Stimulated activated naive CD4-positive, alpha-beta T cell (primary cell): ENCODE measurements around the gene NDUFV1.
"Not testable (repeated sequence)": the region's sequence is repeated elsewhere in the genome, so short reads cannot be mapped to it uniquely, and the experiment has no call there.

Source experiments
- DNase-seq, 6 experiments: peaks; one replicate each; lab custom pipeline; 2025; lab: John Stamatoyannopoulos, UW

The NDUFV1 gene

DNA sequence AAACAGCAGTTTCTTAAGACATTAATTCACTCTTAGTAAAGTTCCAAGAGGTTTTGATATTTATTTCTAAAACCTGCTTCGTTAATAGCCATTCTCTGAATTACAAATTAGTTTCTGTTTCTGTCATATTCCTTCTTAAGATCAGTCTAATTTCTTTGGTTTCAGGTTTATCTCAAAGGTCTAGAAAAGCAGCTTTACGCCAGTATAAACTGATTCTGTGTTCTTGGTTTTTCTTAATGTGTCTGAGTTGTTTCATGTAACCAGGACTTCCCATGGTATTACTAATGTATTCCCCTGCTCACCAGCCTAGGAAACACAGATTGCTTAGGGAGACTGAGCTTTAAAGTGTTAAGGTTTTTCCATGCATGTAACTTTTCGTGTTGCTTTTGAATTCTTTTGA is 50.6 kb downstream of the NDUFV1 start:
- no peak for DNase-seq

DNA sequence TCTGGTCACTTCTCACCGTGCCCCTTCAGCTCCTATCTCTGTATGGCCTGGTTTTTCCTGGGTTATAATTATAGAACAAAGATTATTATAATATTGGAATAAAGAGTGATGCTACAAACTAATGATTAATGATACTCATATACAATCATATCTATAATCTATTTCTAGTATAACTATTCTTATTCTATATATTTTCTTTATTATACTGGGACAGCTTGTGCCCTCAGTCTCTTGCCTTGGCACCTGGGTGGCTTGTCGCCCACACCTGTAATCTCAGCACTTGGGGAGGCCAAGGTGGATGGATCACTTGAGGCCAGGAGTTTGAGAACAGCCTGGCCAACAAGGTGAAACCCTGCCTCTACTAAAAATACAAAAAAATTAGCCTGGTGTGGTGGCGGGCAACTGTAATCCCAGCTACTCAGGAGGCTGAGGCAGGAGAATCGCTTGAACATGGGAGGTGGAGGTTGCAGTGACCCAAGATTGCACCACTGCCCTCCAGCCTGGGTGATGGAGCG is 53.0 kb downstream of the NDUFV1 start:
- DNase-seq = not testable (repeated sequence)

DNA sequence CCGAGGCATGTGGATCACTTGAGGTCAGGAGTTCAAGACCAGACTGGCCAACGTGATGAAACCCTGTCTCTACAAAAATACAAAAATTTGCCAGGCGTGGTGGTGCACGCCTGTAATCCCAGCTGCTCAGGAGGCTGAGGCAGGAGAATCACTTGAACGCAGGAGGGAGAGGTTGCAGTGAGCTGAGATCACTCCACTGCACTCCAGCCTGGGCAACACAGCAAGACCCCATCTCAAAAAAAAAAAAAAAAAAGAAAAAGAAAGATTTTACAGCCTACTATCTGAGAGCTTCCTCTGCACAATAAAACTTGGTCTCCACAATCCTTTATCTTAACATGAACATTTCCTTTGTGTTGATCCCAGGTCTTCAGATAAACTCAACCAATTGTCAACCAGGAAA is 54.0 kb downstream of the NDUFV1 start:
- DNase-seq = not testable (repeated sequence)
